KG1 (cell line): ENCODE data around the gene SCN8A.

ENCODE experiments used
- DNase-seq: peaks from one replicate; lab custom pipeline; 2025; lab: John Stamatoyannopoulos, UW

SCN8A gene

GRCh38 chr12:51672334-51672733 lies 81.3 kb downstream of the SCN8A start:
- DNase-seq = no peak

- no peak for DNase-seq
Observed at GRCh38 chr12:51675071-51675803, 84.2 kb downstream of the SCN8A start.

- no peak for DNase-seq
Observed at GRCh38 chr12:51676875-51677274, 85.8 kb downstream of the SCN8A start.

GRCh38 chr12:51677284-51677968 lies 86.4 kb downstream of the SCN8A start:
- no peak for DNase-seq

DNA sequence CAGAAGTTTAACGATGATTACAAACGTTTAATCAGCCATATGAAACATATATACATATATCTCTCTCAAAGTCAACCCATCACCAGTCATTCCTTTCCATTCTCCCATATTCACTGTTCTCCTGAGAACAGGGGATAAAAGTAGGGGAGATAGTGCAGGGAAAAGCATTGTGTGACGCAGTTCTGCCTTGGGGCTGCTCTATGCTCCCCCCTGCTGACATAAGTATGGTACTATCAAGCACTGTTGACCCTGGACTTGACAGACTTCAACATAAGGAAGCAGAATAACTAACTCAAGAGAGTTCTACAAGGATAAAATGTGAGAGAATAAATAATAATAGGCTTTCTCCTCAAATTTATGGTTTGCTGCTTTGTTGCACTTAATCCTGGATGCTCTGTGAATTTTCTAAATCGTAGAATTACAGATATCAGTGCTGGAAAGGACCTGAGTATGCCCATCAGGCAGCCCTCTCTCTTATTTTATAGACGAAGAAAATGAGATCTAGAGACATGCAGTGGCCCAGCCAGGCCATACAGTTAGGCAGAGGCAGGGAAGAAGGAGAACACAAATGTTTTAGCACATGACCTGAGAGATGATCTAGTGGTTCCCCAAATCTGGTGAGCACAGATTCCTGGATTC lies 87.2 kb downstream of the SCN8A start:
- no peak for DNase-seq

- DNase-seq = no peak
Observed at GRCh38 chr12:51682981-51683380, 91.9 kb downstream of the SCN8A start.

GRCh38 chr12:51683763-51684357 lies 92.8 kb downstream of the SCN8A start:
- DNase-seq = no peak

GRCh38 chr12:51686727-51687126 lies 95.7 kb downstream of the SCN8A start:
- no peak for DNase-seq

DNA sequence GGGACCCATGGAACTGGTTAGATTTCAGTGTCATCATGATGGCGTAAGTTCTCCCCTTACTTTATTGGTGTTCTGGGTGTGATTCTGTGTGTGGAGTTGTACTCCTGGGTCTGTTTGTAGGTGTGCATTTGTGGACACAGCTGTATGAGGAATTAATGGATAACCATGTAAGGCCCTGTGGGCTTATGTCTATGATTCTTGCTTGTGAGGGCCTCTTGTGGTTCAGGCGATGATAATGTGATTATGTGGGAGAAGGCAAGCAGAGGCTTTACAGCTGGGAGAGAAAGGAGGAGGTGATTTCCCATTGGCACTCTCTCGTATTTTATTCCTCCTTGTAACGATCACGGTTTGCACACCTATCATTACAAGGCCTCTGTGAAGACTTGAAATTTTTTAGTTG lies 96.1 kb downstream of the SCN8A start:
- no peak for DNase-seq

DNA sequence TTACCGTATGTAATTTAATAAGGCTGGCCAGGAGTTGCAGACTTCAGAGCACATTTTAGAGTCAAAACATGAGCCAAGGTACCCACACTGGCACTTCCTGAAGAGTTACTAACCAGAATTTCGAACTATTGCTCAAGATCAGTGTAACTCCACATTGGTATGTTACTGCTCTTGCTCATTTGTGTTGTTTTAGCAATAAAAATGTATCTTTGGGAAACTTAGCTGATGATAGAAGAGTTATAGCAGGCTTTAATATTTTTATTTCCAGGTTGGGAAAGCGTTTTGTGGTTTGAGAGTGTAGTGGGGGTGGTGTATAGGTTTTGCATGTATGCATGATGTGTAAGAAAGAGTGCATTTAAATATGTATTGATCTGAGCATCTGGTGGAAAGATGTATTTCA lies 96.6 kb downstream of the SCN8A start:
- no peak for DNase-seq

GRCh38 chr12:51689983-51690382 lies 99.0 kb downstream of the SCN8A start:
- no peak for DNase-seq

GRCh38 chr12:51692016-51692415 lies 101.0 kb downstream of the SCN8A start:
- DNase-seq = no peak

- DNase-seq = no peak
Observed at GRCh38 chr12:51693569-51693968, 102.5 kb downstream of the SCN8A start.

DNA sequence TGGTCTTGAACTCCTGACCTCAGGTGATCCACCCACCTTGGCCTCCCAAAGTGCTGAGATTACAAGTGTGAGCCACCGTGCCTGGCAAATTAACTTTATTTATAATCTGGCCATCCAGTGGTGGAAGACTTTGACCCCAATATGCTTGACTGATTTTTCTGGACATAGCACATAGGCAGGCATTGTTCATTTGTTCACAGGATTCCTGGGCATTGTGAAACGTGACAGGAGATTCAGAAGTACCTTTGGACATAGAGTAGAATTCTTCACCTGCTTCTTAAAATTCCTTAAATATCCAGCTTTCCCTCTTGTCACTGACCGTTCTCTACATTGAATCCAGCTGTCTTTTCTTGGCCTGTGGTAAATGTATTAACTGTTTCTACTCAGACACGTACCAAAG lies 103.1 kb downstream of the SCN8A start:
- DNase-seq = no peak

- DNase-seq = no peak
Observed at GRCh38 chr12:51695241-51696010, 104.4 kb downstream of the SCN8A start.

GRCh38 chr12:51699219-51699618 lies 108.2 kb downstream of the SCN8A start:
- DNase-seq = no peak

GRCh38 chr12:51700887-51701286 lies 109.9 kb downstream of the SCN8A start:
- DNase-seq = no peak

DNA sequence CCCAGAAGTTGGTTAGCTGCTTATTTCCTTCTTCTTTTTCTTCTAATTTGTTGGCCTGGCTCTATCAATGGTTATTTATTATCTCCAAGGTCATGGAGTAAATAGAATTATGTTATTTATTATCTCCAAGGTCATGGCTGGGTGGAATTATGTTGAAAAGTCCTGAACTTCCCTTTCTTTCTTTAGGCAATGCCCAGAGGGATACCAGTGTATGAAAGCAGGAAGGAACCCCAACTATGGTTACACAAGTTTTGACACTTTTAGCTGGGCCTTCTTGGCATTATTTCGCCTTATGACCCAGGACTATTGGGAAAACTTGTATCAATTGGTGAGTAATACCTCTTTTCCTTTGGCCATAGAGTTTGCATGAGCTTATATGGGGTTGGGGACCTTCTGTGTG lies 111.6 kb downstream of the SCN8A start:
- DNase-seq = no peak

- DNase-seq = no peak
Observed at GRCh38 chr12:51705450-51705849, 114.4 kb downstream of the SCN8A start.

GRCh38 chr12:51706206-51706605 lies 115.2 kb downstream of the SCN8A start:
- no peak for DNase-seq

GRCh38 chr12:51714666-51715065 lies 123.6 kb downstream of the SCN8A start:
- no peak for DNase-seq

DNA sequence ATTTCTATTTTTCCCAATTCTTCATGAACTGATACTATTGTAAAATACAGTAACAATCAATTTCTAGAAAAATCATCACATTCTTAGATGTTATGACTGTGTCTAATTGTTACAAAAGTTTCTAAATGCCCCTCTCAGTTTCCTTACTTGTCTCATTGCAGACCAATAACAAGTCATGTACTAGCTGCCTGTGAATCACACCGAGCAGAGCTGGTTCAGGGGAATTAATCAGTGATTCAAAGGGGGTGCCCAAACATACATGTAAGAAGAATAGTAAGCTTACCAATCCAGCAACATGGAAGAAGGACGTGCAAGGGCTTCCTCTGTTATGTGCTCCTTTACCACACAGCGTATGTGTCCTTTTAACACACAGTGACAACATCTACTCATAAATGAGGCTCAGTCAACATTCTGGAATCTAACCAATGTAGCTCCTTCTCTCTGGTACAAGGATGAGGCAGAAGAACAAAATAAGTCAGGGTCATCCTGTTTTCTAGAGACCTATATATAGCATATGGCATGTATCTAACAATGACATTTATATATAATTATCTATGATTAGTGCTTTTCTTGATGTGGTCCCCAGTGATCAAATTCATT lies 126.4 kb downstream of the SCN8A start:
- no peak for DNase-seq
